Gastroesophageal sphincter (tissue), 3 donors: ENCODE data around the gene CYP2C18.
"Not testable (repeated sequence)": the region's sequence is repeated elsewhere in the genome, so short reads cannot be mapped to it uniquely, and the experiment has no call there.

ENCODE experiments used
- CTCF ChIP-seq, 4 experiments: fragments of 200-600 bp in 2 of 4; fragments of 450-650 bp in 2 of 4; sonication (generic) in 1 of 4; IDR thresholded peaks; one replicate each; pipeline ENCODE4 v1.5.1; 2017 to 2019; ENCODE audit warnings: antibody characterized with exemption in 4 of 4, mild to moderate bottlenecking in 2 of 4, moderate library complexity in 2 of 4
- POLR2A ChIP-seq, 2 donors: fragments of 450-650 bp; IDR thresholded peaks; one replicate each; pipeline ENCODE4 v1.6.1; 2017; ENCODE audit warnings: antibody characterized with exemption in 2 of 2, mild to moderate bottlenecking in 2 of 2, moderate library complexity in 1 of 2

GRCh38 chr10:94775425-94775824, 91.9 kb downstream of the CYP2C18 start:
- TF ChIP-seq CTCF, POLR2A (IDR thresholded peaks at IDR 0.05): not testable (repeated sequence)
